Testis (tissue), 3 donors: ENCODE results near the gene HSP90AB1. TPM values are rescaled to one million over a fixed set of nuclear protein-coding genes. Genes with fewer than 3 reads are reported as not detected.

Source experiments
- DNase-seq: peaks from one replicate; pipeline ENCODE4 v3.0.0-alpha.2; 2019
- H3K27ac ChIP-seq, 2 donors: fragments of 200-600 bp; sonication (generic); one replicate each; pipeline ENCODE4 v1.5.1; 2019
- H3K27me3 ChIP-seq: fragments of 200-600 bp; sonication (generic); one replicate; pipeline ENCODE4 v1.5.1; 2019
- H3K36me3 ChIP-seq: fragments of 200-600 bp; sonication (generic); one replicate; pipeline ENCODE4 v1.5.1; 2017; ENCODE audit warnings: low read depth; ENCODE audit errors: missing control alignments
- H3K4me1 ChIP-seq: fragments of 200-600 bp; sonication (generic); one replicate; pipeline ENCODE4 v1.5.1; 2019
- H3K4me3 ChIP-seq, 2 donors: fragments of 200-600 bp; sonication (generic); one replicate each; pipeline ENCODE4 v1.5.1; 2017 to 2019
- H3K9me3 ChIP-seq: fragments of 200-600 bp; sonication (generic); one replicate; pipeline ENCODE4 v1.5.1; 2017
- CTCF ChIP-seq, 3 experiments: fragments of 450-650 bp in 2 of 3; fragments of 200-600 bp in 1 of 3; sonication (generic) in 1 of 3; IDR thresholded peaks; one replicate each; pipeline ENCODE4 v1.5.1; 2016 to 2019; ENCODE audit warnings: antibody characterized with exemption in 3 of 3, mild to moderate bottlenecking in 2 of 3, moderate library complexity in 1 of 3
- POLR2A ChIP-seq: fragments of 450-650 bp; IDR thresholded peaks from one replicate; pipeline ENCODE4 v1.6.1; 2017; ENCODE audit warnings: antibody characterized with exemption, mild to moderate bottlenecking, moderate library complexity
- WGBS, 2 donors: methylation state at CpG; one replicate each; pipeline ENCODE4 v1.1.5; 2018; 5-methylcytosine and 5-hydroxymethylcytosine counted together
- intact Hi-C: fragments of 100-400 bp; cut with DNase I; formaldehyde crosslinking; loops from one replicate; pipeline ENCODE4 v1.15.1; 2023; ENCODE audit warnings: low total_unique reads
- polyA plus RNA-seq: library from polyadenylated mRNA; stranded (reverse); fragments of 350-450 nt; fragmentation: Illumina TruSeq; extraction: RNeasy Lipid Tissue Mini Kit (QIAGEN cat#74804); gene quantifications from one replicate; pipeline ENCODE4 v1.2.3, GENCODE V29; 2014; ENCODE audit warnings: low read depth, low replicate concordance; ENCODE audit not compliant: insufficient read depth
- total RNA-seq, 2 donors: library from RNA; depleted of rRNA; stranded (reverse); fragments of >200 nt; gene quantifications; one replicate each; pipeline ENCODE4 v1.2.3, GENCODE V29; 2016

HSP90AB1 gene
- total and polyA plus RNA-seq, 3 donors from 2014 or later, result 480 to 610 (median 602) TPM

GRCh38 chr6:44269178-44269920, 22.4 kb downstream of the HSP90AB1 start:
- TF ChIP-seq POLR2A (no peak), CTCF (IDR thresholded peaks at IDR 0.05) (no peak)
- 90 to 93% methylated on average over 1 of the region's 1 CpG for WGBS, 2 donors
- H3K27me3 ChIP-seq, result no peaks in the 10 kb centered on the region
- no peak overlapping the region for H3K4me3 ChIP-seq
- H3K27ac ChIP-seq, result no peak overlapping the region
- intact Hi-C loops, result loop anchor here (10.0 kb wide), 1 partner anchor 185 kb away; no protein-coding TSS in a partner anchor
- no peaks in the 10 kb centered on the region for H3K9me3 ChIP-seq
- no peaks in the 10 kb centered on the region for H3K36me3 ChIP-seq
- DNase-seq, result no peak
- peaks cover 6% of the 10 kb centered on the region for H3K4me1 ChIP-seq

- no peak for TF ChIP-seq POLR2A
- no peak for TF ChIP-seq CTCF (IDR thresholded peaks at IDR 0.05)
- Histone ChIP-seq H3K4me3 (peak within 1 kb of the TSS in 1 of 2 donors; percentile 41), H3K9me3 (no peaks in the 10 kb centered on the region), H3K27ac (no peak within 1 kb of the TSS), H3K27me3 (no peaks in the 10 kb centered on the region), H3K4me1 (no peaks in the 10 kb centered on the region), H3K36me3 (no peaks in the 10 kb centered on the region)
- intact Hi-C loops, result loop anchor here (10.0 kb wide), 1 partner anchor 185 kb away; no protein-coding TSS in a partner anchor
- DNase-seq, result no peak
- 11 to 33% methylated on average over 12 to 29 of the region's 29 CpGs for WGBS, 2 donors
Measured at GRCh38 chr6:44269921-44270525, 23.1 kb downstream of the HSP90AB1 start, which contains the start of gene TMEM151B. Gene TMEM151B, plus strand, starts transcription at chr6:44270450. Its CDS starts 293 bp downstream, at chr6:44270743.

- Histone ChIP-seq H3K9me3 (no peaks in the 10 kb centered on the region), H3K36me3 (no peaks in the 10 kb centered on the region), H3K27ac (no peak overlapping the region), H3K27me3 (no peaks in the 10 kb centered on the region), H3K4me3 (peak overlapping the region in 1 of 2 donors; percentile 41), H3K4me1 (no peaks in the 10 kb centered on the region)
- 4 to 8% methylated on average over 7 to 23 of the region's 90 CpGs for WGBS, 2 donors
- TF ChIP-seq POLR2A, result no peak
- TF ChIP-seq CTCF (IDR thresholded peaks at IDR 0.05), result no peak
- intact Hi-C loops, result no loop called here
- no peak for DNase-seq
Measured at GRCh38 chr6:44270526-44271405, 23.9 kb downstream of the HSP90AB1 start.

GRCh38 chr6:44271406-44271723, 24.5 kb downstream of the HSP90AB1 start:
- intact Hi-C loops, result no loop called here
- no peak for DNase-seq
- Histone ChIP-seq H3K36me3 (no peaks in the 10 kb centered on the region), H3K27me3 (no peaks in the 10 kb centered on the region), H3K4me1 (no peaks in the 10 kb centered on the region), H3K27ac (no peak overlapping the region), H3K9me3 (no peaks in the 10 kb centered on the region), H3K4me3 (no peak overlapping the region)
- 75 to 90% methylated on average over 4 to 6 of the region's 6 CpGs for WGBS, 2 donors
- no peak for TF ChIP-seq CTCF (IDR thresholded peaks at IDR 0.05)
- no peak for TF ChIP-seq POLR2A
